ENCODE data around the gene CD5L. TPM values are rescaled to one million over a fixed set of nuclear protein-coding genes. Genes with fewer than 3 reads are reported as not detected.

Gene CD5L
- total RNA-seq, 1 experiment from 2014 or later = not detected

- TF ChIP-seq CTCF (IDR thresholded peaks at IDR 0.05 in 2 of 3, conservative IDR thresholded peaks at IDR 0.05 in 1 of 3; ENCODE audit: borderline replicate concordance in 1 of 3, insufficient read depth in 1 of 3, low read depth in 2 of 3, low read length in 2 of 3) = no peak
- TF ChIP-seq ELF1 (IDR thresholded peaks at IDR 0.05; ENCODE audit: borderline replicate concordance, low read depth) = no peak
- TF ChIP-seq, protein P1, sequence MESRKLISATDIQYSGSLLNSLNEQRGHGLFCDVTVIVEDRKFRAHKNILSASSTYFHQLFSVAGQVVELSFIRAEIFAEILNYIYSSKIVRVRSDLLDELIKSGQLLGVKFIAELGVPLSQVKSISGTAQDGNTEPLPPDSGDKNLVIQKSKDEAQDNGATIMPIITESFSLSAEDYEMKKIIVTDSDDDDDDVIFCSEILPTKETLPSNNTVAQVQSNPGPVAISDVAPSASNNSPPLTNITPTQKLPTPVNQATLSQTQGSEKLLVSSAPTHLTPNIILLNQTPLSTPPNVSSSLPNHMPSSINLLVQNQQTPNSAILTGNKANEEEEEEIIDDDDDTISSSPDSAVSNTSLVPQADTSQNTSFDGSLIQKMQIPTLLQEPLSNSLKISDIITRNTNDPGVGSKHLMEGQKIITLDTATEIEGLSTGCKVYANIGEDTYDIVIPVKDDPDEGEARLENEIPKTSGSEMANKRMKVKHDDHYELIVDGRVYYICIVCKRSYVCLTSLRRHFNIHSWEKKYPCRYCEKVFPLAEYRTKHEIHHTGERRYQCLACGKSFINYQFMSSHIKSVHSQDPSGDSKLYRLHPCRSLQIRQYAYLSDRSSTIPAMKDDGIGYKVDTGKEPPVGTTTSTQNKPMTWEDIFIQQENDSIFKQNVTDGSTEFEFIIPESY (IDR thresholded peaks at IDR 0.05; ENCODE audit: extremely low read depth, insufficient replicate concordance, low read length) = no peak
- TF ChIP-seq CBX3 (IDR thresholded peaks at IDR 0.05; ENCODE audit: low read depth) = no peak
- TF ChIP-seq, protein P2, sequence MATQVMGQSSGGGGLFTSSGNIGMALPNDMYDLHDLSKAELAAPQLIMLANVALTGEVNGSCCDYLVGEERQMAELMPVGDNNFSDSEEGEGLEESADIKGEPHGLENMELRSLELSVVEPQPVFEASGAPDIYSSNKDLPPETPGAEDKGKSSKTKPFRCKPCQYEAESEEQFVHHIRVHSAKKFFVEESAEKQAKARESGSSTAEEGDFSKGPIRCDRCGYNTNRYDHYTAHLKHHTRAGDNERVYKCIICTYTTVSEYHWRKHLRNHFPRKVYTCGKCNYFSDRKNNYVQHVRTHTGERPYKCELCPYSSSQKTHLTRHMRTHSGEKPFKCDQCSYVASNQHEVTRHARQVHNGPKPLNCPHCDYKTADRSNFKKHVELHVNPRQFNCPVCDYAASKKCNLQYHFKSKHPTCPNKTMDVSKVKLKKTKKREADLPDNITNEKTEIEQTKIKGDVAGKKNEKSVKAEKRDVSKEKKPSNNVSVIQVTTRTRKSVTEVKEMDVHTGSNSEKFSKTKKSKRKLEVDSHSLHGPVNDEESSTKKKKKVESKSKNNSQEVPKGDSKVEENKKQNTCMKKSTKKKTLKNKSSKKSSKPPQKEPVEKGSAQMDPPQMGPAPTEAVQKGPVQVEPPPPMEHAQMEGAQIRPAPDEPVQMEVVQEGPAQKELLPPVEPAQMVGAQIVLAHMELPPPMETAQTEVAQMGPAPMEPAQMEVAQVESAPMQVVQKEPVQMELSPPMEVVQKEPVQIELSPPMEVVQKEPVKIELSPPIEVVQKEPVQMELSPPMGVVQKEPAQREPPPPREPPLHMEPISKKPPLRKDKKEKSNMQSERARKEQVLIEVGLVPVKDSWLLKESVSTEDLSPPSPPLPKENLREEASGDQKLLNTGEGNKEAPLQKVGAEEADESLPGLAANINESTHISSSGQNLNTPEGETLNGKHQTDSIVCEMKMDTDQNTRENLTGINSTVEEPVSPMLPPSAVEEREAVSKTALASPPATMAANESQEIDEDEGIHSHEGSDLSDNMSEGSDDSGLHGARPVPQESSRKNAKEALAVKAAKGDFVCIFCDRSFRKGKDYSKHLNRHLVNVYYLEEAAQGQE (IDR thresholded peaks at IDR 0.05; ENCODE audit: low read depth) = no peak
- no peak for TF ChIP-seq EZH2 (IDR thresholded peaks at IDR 0.05)
Observed at GRCh38 chr1:157844089-157844830, 2.7 kb upstream of the CD5L start (continued).

All from HCT116 (cell line).